Middle frontal gyrus (tissue), 1 donor: ENCODE data around the gene DBET.
"Not testable (repeated sequence)": the region's sequence is repeated elsewhere in the genome, so short reads cannot be mapped to it uniquely, and the experiment has no call there.

Experiments used
- DNase-seq: peaks from one replicate; pipeline ENCODE4 v3.0.0-alpha.2; 2015; ENCODE audit warnings: low spot score; ENCODE audit errors: extremely low spot score

DBET gene

GRCh38 chr4:190064342-190064741 lies at the start of gene DBET:
Gene DBET (plus strand): TSS chr4:190064502.
- not testable (repeated sequence) for DNase-seq

DNA sequence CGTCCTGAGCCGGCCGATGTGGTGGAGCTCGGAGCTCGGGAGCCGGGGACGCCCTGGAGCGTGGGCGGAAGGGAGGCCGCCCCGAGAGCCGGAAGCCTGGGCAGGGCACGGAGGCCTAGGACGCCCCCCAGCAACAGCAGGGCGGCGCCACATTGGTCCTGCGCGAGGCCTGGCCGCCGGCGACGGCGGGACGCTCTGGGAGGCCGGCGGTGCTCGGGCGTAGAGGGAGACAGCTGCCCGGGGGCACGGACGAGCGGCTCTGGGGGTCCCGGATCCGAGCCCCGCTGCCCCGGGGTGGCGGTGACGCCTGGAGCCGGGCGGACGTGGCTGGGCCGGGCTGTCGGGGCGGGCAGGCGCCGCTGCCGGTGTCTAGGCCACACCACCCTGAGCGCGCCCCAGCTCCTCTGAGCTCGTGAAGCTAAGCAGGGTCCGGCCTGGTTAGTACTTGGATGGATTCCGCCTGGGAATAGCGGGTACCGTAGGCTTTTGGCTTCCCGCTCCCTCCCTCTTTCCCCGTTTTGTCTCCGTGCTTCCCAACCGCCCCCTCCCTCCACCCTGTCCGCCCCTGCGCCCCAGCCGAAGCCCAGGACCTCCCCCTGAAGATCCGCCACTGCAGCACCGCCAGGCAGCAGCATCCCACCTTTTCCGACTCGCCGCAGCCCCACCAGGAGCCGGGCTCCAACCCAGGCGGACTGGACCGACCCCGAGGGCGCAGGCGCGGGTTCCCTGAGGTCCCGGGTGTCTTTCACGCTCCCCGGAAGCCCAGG lies 49.3 kb upstream of the DBET start:
- no peak for DNase-seq

DNA sequence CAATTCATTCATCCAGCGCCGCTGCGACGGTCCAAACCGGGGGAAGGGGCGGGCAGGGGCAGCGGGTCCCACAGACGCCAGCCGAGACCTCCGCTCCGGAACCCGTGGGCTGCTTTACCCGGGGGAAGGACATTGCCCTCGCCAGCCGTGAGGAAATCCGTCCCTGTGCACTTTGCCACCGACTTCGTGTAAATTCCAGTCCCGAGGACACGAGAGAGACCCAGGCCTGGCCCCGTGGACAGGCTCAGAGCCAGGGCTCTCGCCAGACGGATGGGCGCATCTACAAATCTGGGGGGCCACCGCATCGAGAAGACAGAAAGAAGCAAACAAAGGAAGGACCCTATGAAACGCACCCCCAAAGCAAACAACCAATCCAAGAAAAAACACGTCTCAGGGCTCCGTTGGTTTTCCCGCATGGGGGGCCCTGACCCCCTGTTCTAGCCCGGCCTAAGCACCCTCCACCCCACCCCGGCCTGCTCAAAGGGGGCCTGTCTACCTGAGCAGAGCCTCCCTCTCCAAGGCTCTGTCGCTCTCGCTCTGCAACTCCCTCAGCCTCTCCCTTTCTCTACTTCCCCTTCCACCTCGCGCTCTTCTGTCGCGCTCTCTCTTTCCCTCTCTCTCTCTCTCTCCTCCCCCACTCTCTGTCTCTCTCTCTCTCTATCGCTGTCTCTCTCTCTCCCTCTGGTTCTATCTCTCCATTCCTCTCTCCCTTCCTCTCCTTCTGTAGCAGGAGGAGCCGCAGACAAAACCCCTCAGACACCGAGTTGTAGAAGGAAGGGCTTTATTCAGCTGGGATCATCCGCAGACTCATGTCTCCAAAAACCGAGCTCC lies 48.5 kb upstream of the DBET start:
- no peak for DNase-seq

DNA sequence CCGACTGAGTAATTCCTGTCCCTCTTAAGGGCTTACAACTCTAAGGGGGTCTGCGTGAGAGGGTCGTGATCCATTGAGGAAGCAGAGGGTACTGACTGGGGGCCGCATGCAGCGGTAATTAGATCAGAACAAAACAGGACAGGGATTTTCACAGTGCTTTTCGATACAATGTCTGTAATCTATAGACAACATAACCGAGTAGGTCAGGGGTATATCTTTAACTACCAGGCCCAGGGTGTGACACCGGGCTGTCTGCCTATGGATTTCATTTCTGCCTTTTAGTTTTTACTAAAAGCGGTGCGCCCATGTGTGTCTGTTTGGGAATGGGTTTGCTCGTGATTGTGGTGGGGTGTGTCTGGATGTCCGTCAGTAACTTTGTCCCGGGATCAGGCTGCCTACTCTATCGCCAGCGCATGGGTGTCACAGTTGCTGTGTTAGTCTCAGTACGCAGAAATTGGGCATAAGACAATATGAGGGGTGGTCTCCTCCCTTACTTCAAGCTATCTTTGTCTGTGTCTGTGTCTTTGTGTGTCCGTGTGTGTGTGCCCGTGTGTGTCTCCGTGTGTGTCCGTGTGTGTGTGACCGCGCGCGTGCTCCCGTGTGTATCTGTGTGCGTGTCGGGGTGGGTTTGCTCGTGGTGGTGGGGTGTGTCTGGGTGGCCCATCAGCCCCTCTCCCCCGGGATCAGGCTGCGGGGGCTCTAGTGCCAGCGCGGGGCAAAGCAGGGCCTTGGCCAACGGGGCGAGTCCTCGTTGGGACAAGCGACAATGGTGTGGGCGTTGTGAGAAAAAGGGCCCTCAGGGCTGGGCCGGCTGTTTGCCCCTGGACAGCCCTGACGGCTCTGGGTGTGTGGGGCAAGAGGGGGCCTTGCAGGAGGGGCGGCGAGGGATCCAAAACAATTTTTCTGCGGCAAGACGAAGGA lies 47.7 kb upstream of the DBET start:
- no peak for DNase-seq

DNA sequence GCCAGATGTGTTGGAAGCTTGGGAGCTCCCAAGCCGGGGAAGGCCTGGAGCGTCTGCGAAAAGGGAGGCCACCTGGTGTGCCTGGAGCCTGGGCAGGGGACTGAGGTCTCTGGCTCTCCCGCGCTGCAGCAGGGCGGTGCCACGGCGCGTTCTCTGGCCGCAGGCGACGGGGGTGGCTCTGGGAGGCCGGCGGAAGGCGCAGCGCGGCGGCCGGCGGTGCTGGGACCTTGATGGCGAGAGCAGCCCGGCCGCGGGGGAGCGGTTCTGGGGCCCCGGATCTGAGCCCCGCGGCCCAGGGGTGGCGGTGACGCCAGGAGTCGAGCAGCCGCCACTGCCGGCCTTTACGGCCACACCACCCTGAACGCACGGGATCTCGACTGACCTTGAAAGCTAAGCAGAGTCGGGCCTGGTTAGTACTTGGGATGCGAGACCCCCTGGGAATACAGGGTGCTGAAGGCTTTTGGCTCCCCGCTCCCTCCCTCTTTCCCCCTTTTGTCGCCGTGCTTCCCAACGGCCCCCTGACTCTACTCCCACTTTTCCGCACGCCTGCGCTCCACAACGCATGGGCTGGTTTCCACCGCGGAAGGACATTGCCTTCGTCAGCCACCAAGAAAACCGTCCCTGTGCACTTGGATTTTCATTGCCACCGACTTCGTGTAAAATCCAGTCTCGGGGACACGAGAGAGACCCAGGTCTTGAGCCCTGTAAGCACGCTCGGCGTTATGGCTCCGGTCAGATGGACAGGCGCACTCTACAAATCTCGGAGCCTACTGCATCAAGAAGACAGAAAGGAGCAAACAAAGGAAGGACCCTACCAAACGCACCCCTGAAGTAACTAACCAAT lies 46.7 kb upstream of the DBET start:
- DNase-seq, result no peak

GRCh38 chr4:190018201-190018920 lies 45.9 kb upstream of the DBET start:
- no peak for DNase-seq

GRCh38 chr4:190019023-190019858 lies 45.1 kb upstream of the DBET start:
- no peak for DNase-seq

DNA sequence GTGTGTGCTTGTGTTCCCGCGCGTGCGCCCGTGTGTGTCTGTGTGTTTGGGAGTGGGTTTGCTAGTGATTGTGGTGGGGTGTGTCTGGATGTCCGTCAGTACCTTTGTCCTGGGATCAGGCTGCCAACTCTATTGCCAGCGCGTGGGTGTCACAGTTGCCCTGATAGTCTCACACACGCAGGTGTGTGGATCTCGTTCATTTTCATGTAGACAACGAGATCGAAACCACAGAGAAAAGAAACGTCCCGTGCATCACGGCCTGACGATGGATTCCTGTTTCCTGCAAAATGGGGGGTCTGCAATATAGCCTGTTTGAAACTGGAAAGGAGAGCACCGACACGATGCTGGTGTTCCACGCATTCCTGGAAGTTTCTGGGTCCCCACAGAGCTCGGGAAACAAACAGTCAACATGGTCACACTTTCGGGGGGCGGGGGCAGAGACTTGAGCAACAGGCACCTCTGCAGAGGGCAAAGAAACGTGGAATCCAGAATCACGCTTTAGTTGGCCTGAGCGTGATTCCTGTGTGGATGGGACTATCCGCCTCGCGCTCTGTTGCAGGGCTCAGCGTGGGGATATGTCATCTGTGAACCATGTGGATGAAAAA lies 44.3 kb upstream of the DBET start:
- not testable (repeated sequence) for DNase-seq

DNA sequence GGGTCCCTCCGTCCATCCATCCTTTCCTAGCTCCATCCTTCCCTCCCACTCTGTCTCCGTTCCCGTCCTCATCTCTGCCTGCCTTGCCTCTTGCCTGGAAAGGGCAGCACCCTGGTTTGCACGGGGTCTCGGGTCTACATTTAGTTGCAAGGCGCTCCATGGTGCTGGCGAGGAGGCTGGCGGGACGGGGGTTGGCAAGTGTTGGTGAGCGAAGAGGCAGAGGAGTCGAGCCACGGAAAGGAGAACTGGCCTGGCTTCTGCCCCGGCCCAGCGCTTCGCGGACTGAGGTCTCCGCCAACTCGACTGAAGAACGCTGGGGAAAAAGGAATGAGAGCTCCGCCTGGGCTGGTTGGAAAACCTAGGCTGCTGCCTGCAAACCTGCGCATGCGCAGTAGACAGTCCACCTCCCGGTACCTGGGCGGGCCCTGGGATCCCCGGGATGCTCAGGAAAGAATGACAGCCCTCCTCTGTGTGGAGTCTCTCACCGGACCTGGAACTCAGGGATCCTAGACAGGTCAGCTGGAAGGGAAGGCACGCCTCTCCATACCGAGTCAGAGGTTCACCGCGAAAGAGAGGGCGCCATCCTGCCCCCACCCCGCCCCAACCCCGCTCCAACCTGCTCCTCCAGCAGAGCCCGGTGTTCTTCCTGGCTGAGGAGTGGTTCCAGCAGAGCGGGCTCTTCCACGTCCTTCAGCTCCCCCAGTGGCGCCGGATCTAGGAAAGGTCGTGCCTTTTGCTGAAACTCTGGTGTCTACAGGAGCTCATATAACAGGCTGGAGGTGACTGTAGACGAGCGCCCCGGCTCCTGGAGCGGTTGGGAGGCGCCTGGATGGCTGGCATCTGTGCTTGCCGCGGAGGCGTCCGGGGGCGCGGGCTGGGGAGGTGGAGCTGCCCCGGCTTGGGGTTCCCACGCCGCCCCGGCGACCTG lies 43.2 kb upstream of the DBET start:
- no peak for DNase-seq

- DNase-seq, result not testable (repeated sequence)
Observed at GRCh38 chr4:190021973-190022372, 42.3 kb upstream of the DBET start.

GRCh38 chr4:190022614-190023281 lies 41.6 kb upstream of the DBET start:
- not testable (repeated sequence) for DNase-seq

- DNase-seq, result not testable (repeated sequence)
Observed at GRCh38 chr4:190027156-190027555, 37.1 kb upstream of the DBET start, which contains the start of gene FRG2. Gene FRG2 (minus strand): TSS chr4:190027256. CDS start chr4:190027204, 52 bp downstream.

DNA sequence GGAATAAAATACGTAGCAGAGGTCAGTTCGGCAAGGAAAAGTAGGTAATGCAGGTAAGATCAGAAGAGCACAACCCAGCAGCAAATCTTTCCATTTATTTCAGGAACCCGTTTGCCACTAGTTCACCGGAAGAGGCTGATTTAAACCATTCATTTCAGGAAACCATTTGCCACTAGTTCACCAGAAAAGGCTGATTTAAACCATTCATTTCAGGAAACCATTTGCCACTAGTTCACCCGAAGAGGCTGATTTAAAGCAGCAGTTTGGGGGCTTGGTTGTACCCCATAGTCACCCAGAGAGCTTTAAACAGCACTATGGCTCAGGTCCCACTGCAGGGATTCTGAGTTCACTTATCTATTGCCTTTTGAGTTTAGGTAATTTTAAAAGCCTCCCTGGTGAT lies 33.0 kb upstream of the DBET start:
- not testable (repeated sequence) for DNase-seq

- not testable (repeated sequence) for DNase-seq
Observed at GRCh38 chr4:190037704-190038388, 26.5 kb upstream of the DBET start.

DNA sequence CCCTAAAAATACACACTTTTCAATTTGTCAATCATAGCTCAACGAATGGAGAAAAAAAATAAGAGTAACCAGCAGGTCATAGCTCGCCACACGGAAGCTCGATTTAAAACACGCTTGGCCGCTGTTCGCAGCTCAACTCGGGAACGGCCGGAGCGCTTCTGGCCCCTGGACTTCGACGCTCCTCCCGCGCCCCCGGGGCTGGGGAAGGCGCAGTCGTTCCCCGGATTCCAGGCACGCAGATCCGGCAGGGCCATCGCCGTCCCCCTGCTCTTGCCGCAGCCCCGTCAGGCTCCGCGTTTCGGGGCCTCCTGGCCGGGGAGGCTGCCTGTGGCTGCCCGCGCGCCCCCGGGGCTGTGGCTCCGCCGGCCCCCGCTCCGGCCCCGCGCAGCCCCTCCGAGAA lies 23.4 kb upstream of the DBET start:
- DNase-seq, result not testable (repeated sequence)

DNA sequence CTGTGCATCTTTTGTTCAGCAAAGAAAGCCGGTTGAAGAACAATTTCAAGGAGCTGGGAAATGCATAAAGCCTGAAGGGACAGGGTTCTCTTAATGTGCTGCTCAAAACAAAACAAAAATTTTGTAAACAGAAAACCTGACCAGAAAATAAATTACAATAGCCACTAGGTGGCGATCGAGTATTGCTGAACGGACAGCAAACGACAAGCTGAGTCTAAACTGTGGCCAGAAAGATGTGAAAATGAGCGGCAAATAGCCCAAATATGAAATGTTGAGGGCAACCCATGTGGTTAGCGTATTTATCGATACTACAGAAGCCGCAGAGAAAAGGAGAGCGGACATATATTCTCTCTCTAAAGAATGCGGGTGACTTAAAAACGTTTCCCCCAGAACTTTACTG lies 16.7 kb upstream of the DBET start:
- not testable (repeated sequence) for DNase-seq
